GM19023 (cell line): ENCODE results near the gene MARCHF3.

ENCODE experiments used
- ATAC-seq: cut with Tn5 transposase; IDR thresholded peaks from one replicate; pipeline ENCODE4 v1.9.1; 2021; ENCODE audit warnings: mild to moderate bottlenecking, moderate library complexity; ENCODE audit not compliant: unreplicated experiment

The MARCHF3 gene

GRCh38 chr5:126826619-126827215 lies 203.6 kb downstream of the MARCHF3 start:
- ATAC-seq: no peak

GRCh38 chr5:126819253-126819652 lies 211.1 kb downstream of the MARCHF3 start:
- ATAC-seq: no peak

GRCh38 chr5:126818736-126819135 lies 211.6 kb downstream of the MARCHF3 start:
- no peak for ATAC-seq
